ENCODE measurements around the gene INO80D. TPM values are rescaled to one million over a fixed set of nuclear protein-coding genes. Genes with fewer than 3 reads are reported as not detected.
"Not testable (repeated sequence)": the region's sequence is repeated elsewhere in the genome, so short reads cannot be mapped to it uniquely, and the experiment has no call there.

INO80D gene
- total RNA-seq, result 29.4 TPM
- long read RNA-seq, full-length matches to known transcripts, result 1 of 4 reads
- long read RNA-seq, partial matches to known transcripts, result 0 of 4 reads
- long read RNA-seq, other reads (novel, unspliced or antisense), result 3 of 4 reads

DNA sequence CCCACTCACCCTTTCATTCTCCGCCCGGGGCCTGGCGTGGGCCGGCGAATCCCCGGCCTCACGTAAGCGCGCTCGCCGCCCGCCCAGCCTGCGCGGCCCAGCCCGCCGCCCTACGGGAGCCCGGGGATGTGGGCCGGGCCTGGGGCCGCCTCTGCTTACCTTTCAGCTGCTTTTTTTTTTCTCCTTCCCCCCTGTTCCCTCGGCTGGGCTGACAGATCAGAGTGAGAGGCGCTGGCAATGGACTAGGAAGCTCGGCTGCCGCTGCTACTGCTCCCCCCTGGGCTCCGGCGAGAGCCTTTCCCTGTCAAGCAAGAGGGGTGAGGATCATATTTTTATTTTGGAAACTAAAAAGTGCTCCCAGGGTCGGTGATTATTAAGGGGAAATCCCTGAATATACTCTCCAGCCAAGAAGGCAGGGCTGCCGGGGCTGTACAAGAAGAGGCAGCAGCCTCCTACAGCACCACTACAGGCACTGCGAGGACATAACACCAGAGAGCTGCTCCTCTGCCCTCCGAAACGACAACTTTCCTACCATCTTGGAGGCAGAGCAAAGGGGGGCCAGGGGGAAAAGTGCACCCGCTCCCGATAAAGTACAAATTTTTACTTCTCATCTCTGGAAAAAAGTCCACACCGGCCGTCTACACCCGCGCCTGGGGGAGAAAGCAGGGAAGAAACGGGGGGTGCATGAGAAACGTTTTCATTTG, at the start of gene INO80D:
Gene INO80D (minus strand): TSS at position 433 of the 704 bp plus-strand sequence. CDS start 23,158 bp downstream, outside the sequence.
- Histone ChIP-seq H3K4me3 (peak within 1 kb of the TSS; percentile 77), H3K9me3 (no peaks in the 10 kb centered on the region), H3K36me3 (no peaks in the 10 kb centered on the region), H3K27me3 (no peaks in the 10 kb centered on the region), H3K27ac (peak within 1 kb of the TSS; percentile 99), H3K4me1 (peaks cover 25% of the 10 kb centered on the region)
- ATAC-seq, result peak; percentile 92
- intact Hi-C loops (cut with DNase I), result no loop called here
- DNase-seq, result peak; percentile 86
- TF ChIP-seq CTCF (IDR thresholded peaks at IDR 0.05), result peak; percentile 61

DNA sequence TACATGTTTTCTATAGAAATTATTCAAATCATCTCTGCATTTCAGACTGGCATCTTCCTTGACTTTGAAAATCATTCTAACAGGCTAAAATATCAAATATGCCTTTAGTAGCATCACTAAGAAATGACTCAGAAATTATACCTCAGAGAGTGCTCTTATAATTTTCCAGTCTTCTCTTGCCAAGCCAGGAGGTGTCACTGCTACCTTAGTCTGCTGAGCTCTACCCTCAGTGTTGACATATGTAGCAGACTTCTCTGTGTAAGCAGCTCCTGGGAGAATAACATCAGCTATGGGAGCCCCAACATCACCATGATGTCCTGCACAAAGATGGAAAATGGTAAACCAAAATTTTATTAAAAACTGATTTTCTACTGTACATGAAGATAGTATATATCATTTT, 41.7 kb upstream of the INO80D start:
- TF ChIP-seq CTCF (IDR thresholded peaks at IDR 0.05), result no peak
- Histone ChIP-seq H3K4me3 (no peak overlapping the region), H3K27me3 (no peaks in the 10 kb centered on the region), H3K9me3 (no peaks in the 10 kb centered on the region), H3K36me3 (peaks cover 99% of the 10 kb centered on the region), H3K27ac (no peak overlapping the region), H3K4me1 (no peaks in the 10 kb centered on the region)
- intact Hi-C loops (cut with DNase I), result no loop called here
- no peak for ATAC-seq
- DNase-seq, result no peak

- H3K9me3 ChIP-seq, result no peaks in the 10 kb centered on the region
- no peak overlapping the region for H3K27ac ChIP-seq
- no peak for TF ChIP-seq CTCF (IDR thresholded peaks at IDR 0.05)
- H3K4me3 ChIP-seq, result no peak overlapping the region
- intact Hi-C loops (cut with DNase I), result no loop called here
- no peaks in the 10 kb centered on the region for H3K27me3 ChIP-seq
- DNase-seq (no peak), ATAC-seq (no peak)
- H3K36me3 ChIP-seq, result peaks cover 99% of the 10 kb centered on the region
- no peaks in the 10 kb centered on the region for H3K4me1 ChIP-seq
Observed at GRCh38 chr2:206125901-206126300, 39.9 kb upstream of the INO80D start.

DNA sequence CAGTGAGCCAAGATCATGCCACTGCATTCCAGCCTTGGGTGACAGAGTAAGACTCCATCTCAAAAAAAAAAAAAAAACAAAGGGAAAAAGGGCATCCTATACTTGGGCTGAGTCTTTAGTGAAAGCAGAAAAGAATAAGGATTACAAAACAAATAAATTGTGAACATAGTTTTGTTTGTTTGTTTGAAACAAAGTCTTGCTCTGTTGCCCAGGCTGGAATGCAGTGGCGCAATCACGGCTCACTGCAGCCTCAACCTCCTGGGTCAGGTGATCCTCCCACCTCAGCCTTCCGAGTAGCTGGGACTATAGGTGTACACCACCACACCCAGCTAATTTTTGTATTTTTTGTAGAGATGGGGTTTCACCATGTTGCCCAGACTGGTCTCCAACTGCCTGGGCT, 36.6 kb upstream of the INO80D start:
- H3K36me3 ChIP-seq, result peaks cover 80% of the 10 kb centered on the region
- DNase-seq; H3K27ac ChIP-seq; H3K9me3 ChIP-seq; intact Hi-C loops (cut with DNase I); H3K4me1 ChIP-seq; H3K4me3 ChIP-seq; ATAC-seq; H3K27me3 ChIP-seq: not testable (repeated sequence)

DNA sequence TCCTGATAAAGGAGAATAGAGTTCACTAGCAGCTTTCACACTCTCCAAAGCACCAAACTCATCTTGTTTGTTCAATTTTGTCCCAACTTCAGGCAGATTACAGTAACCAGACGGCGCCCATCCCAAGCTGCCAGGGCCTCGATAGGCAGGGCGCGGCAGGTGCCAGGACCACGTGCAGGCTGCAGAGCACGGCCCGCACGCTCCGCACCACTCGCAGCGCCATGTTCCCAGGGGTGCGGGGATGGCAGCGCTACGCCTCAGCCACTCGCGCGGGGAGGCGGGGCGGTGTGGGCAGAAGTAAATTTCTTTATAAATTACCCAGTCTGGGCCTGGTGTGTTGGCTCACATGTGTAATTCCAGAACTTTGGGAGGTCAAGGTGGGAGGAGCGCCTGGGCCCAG, 30.3 kb upstream of the INO80D start:
- TF ChIP-seq CTCF (IDR thresholded peaks at IDR 0.05), result no peak
- Histone ChIP-seq H3K27ac (no peak overlapping the region), H3K36me3 (peaks cover 26% of the 10 kb centered on the region), H3K4me3 (no peak overlapping the region), H3K4me1 (no peaks in the 10 kb centered on the region), H3K9me3 (peaks cover 3% of the 10 kb centered on the region), H3K27me3 (no peaks in the 10 kb centered on the region)
- DNase-seq (no peak), ATAC-seq (no peak)
- intact Hi-C loops (cut with DNase I), result no loop called here

DNA sequence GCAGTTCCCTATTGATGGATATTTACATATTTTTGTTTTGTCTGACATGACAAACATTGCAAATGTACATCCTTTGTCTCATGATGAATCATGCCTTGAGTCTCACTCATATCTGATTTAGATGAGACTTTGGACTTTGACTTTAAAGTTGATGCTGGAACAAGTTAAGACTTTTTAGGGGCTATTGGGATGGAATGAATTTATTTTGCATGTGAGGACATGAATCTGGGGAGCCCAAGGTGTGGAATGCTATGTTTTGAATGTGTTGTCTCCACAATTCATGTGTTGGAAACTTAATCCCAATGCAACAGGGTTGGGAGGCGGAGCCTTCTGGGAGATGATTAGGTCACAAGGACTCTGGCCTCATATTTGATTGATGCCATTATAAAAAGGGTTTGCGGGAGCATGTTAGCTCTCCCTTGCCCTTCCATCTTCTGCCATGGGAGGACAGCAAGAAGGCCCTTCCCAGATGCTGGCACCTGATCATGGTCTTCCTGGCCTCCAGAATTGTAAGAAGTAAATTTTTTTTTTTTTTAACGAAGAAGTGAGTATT, 29.1 kb upstream of the INO80D start:
- Histone ChIP-seq H3K9me3 (peaks cover 3% of the 10 kb centered on the region), H3K27ac (no peak overlapping the region), H3K27me3 (no peaks in the 10 kb centered on the region), H3K36me3 (peaks cover 14% of the 10 kb centered on the region), H3K4me3 (no peak overlapping the region), H3K4me1 (no peaks in the 10 kb centered on the region)
- no peak for ATAC-seq
- intact Hi-C loops (cut with DNase I), result no loop called here
- no peak for TF ChIP-seq CTCF (IDR thresholded peaks at IDR 0.05)
- no peak for DNase-seq
